T-cell (primary cell): ENCODE data around the gene BSND. TPM values are rescaled to one million over a fixed set of nuclear protein-coding genes. Genes with fewer than 3 reads are reported as not detected.

Source experiments
- ATAC-seq, 4 experiments: fragments of 200-7000 bp in 3 of 4; fragments of 150-1000 bp in 1 of 4; cut with Tn5 transposase; replicated peaks in 1 of 4; 1 replicate in 3 of 4; 2 replicates in 1 of 4; pipeline ENCODE4 v1.10.0; 2021; ENCODE audit warnings: moderate library complexity in 3 of 4, mild to moderate bottlenecking in 2 of 4, moderate number of reproducible peaks in 1 of 4
- CTCF ChIA-PET, 2 donors: fragments of 300-600 bp; sonication (Branson Sonifier 250); formaldehyde crosslinking; loops; one replicate each; lab custom pipeline; 2022; ENCODE audit warnings: antibody characterized with exemption in 2 of 2; lab: Charles Lee
- POLR2A ChIA-PET, 2 donors: fragments of 300-600 bp; sonication (Branson Sonifier 250); formaldehyde crosslinking; loops; one replicate each; lab custom pipeline; 2022; ENCODE audit warnings: antibody characterized with exemption in 2 of 2; lab: Charles Lee
- DNase-seq, 35 experiments: peaks; one replicate each; pipeline versions ENCODE4 v3.0.0 to v3.0.0-alpha.2; 2013 to 2023
- H3K27ac ChIP-seq: one replicate; pipeline ENCODE4 v1.5.1; 2013; ENCODE audit warnings: low read length
- H3K27me3 ChIP-seq, 2 experiments: replicated peaks in 1 of 2; 1 replicate in 1 of 2; 2 replicates in 1 of 2; pipeline versions ENCODE4 v1.6.1 to v1.7.0; 2013; ENCODE audit warnings: low read length in 1 of 2, mixed read lengths in 1 of 2; ENCODE audit not compliant: control insufficient read depth in 2 of 2, insufficient read depth in 2 of 2; ENCODE audit errors: extremely low read depth in 1 of 2
- H3K36me3 ChIP-seq, 2 donors: 1 replicate in 1 of 2; 2 replicates in 1 of 2; pipeline versions ENCODE4 v1.6.1 to v1.7.0; 2013; ENCODE audit warnings: low read length in 1 of 2; ENCODE audit not compliant: control insufficient read depth in 2 of 2, insufficient read depth in 1 of 2; ENCODE audit errors: extremely low read depth in 1 of 2
- H3K4me1 ChIP-seq, 2 experiments: 1 replicate in 1 of 2; 2 replicates in 1 of 2; pipeline versions ENCODE4 v1.6.1 to v1.7.0; 2013; ENCODE audit warnings: low read length in 2 of 2, mixed read lengths in 1 of 2; ENCODE audit not compliant: insufficient read depth in 2 of 2, control insufficient read depth in 1 of 2; ENCODE audit errors: extremely low read depth in 1 of 2
- H3K4me3 ChIP-seq, 2 donors: 1 replicate in 1 of 2; 2 replicates in 1 of 2; pipeline versions ENCODE4 v1.5.1 to v1.7.0; 2013; ENCODE audit warnings: mild to moderate bottlenecking in 2 of 2, low read length in 1 of 2, moderate library complexity in 1 of 2; ENCODE audit not compliant: control insufficient read depth in 1 of 2; ENCODE audit errors: extremely low read depth in 1 of 2
- H3K9me3 ChIP-seq: 2 replicates; pipeline ENCODE4 v1.7.0; 2013
- H3K27ac Mint-ChIP-seq, 2 donors: one replicate each; pipeline ENCODE4 v1.8.0; 2020 to 2021; ENCODE audit warnings: mild to moderate bottlenecking in 2 of 2, mixed read lengths in 2 of 2
- H3K27me3 Mint-ChIP-seq, 2 donors: one replicate each; pipeline ENCODE4 v1.8.0; 2021 to 2022; ENCODE audit warnings: mixed read lengths in 2 of 2
- H3K36me3 Mint-ChIP-seq: one replicate; pipeline ENCODE4 v1.8.0; 2021; ENCODE audit warnings: mixed read lengths
- H3K4me1 Mint-ChIP-seq, 3 donors: one replicate each; pipeline ENCODE4 v1.8.0; 2020 to 2022; ENCODE audit warnings: mixed read lengths in 3 of 3, mild to moderate bottlenecking in 1 of 3
- H3K4me3 Mint-ChIP-seq, 3 donors: one replicate each; pipeline ENCODE4 v1.8.0; 2020 to 2022; ENCODE audit warnings: mild to moderate bottlenecking in 3 of 3, mixed read lengths in 3 of 3, moderate library complexity in 3 of 3
- H3K9me3 Mint-ChIP-seq, 3 donors: one replicate each; pipeline ENCODE4 v1.8.0; 2020 to 2022; ENCODE audit warnings: mixed read lengths in 3 of 3
- WGBS: methylation state at CpG from one replicate; pipeline ENCODE4 v1.1.5; 2013; ENCODE audit warnings: missing lambda C conversion rate; ENCODE audit not compliant: insufficient coverage; 5-methylcytosine and 5-hydroxymethylcytosine counted together
- total RNA-seq, 35 experiments: library from RNA in 6 of 35; stranded (reverse) in 6 of 35; fragments of 120-200 nt in 1 of 35; gene quantifications; one replicate each; pipeline versions ENCODE4 v1.2.1 to v1.2.4 and lab custom pipeline; 2013 to 2026

BSND gene
- total RNA-seq, 5 donors from 2014 or later (not counting 1 experiment from before 2014, with no cell fraction given) = not detected

- H3K27ac ChIP-seq = no peak overlapping the region
- H3K27me3 Mint-ChIP-seq = peaks cover 27 to 37% of the 10 kb centered on the region in 2 donors
- H3K36me3 ChIP-seq = no peaks in the 10 kb centered on the region
- no peak overlapping the region for H3K4me3 ChIP-seq
- WGBS = 97% methylated on average over 6 of the region's 8 CpGs
- peaks cover 5 to 57% of the 10 kb centered on the region in 2 experiments for H3K27me3 ChIP-seq
- no peak overlapping the region for H3K4me3 Mint-ChIP-seq
- no peaks in the 10 kb centered on the region for H3K4me1 ChIP-seq
- ATAC-seq (no peak), DNase-seq (no peak)
- no peaks in the 10 kb centered on the region for H3K9me3 Mint-ChIP-seq
- ChIA-PET CTCF (no interaction called here), POLR2A (no interaction called here)
- no peak overlapping the region for H3K27ac Mint-ChIP-seq
- H3K4me1 Mint-ChIP-seq = peaks cover 0 to 2% (median 2%) of the 10 kb centered on the region in 3 donors
- H3K36me3 Mint-ChIP-seq = no peaks in the 10 kb centered on the region
- H3K9me3 ChIP-seq = no peaks in the 10 kb centered on the region
Observed at GRCh38 chr1:54981466-54981865, 17.3 kb upstream of the BSND start.

GRCh38 chr1:54982739-54983138 is 16.0 kb upstream of the BSND start:
- no peaks in the 10 kb centered on the region for H3K4me1 ChIP-seq
- H3K27me3 ChIP-seq = peaks cover 5 to 61% of the 10 kb centered on the region in 2 experiments
- no peaks in the 10 kb centered on the region for H3K36me3 Mint-ChIP-seq
- DNase-seq = no peak
- peaks cover 27 to 32% of the 10 kb centered on the region in 2 donors for H3K27me3 Mint-ChIP-seq
- no peaks in the 10 kb centered on the region for H3K36me3 ChIP-seq
- CTCF ChIA-PET = no interaction called here
- no peaks in the 10 kb centered on the region for H3K9me3 ChIP-seq
- H3K27ac Mint-ChIP-seq = no peak overlapping the region
- H3K9me3 Mint-ChIP-seq = no peaks in the 10 kb centered on the region
- H3K4me3 ChIP-seq = no peak overlapping the region
- no peak overlapping the region for H3K27ac ChIP-seq
- no peak for ATAC-seq
- H3K4me1 Mint-ChIP-seq = peaks cover 0 to 2% (median 2%) of the 10 kb centered on the region in 3 donors
- POLR2A ChIA-PET = no interaction called here
- no peak overlapping the region for H3K4me3 Mint-ChIP-seq

- Histone ChIP-seq H3K27me3 (peaks cover 5 to 53% of the 10 kb centered on the region in 2 experiments), H3K4me1 (no peaks in the 10 kb centered on the region), H3K36me3 (no peaks in the 10 kb centered on the region), H3K27ac (no peak overlapping the region), H3K9me3 (no peaks in the 10 kb centered on the region), H3K4me3 (no peak overlapping the region)
- no peak overlapping the region for H3K4me3 Mint-ChIP-seq
- ATAC-seq (no peak), DNase-seq (no peak)
- peaks cover 22 to 32% of the 10 kb centered on the region in 2 donors for H3K27me3 Mint-ChIP-seq
- 78% methylated on average over 4 of the region's 7 CpGs for WGBS
- ChIA-PET CTCF (interaction anchor here in 1 of 2 donors (0.7 to 1.0 kb wide), 3 partner anchors 9 to 32 kb away, joined by 3 read pairs; no protein-coding TSS in a partner anchor), POLR2A (no interaction called here)
- peaks cover 0 to 2% (median 2%) of the 10 kb centered on the region in 3 donors for H3K4me1 Mint-ChIP-seq
- no peaks in the 10 kb centered on the region for H3K9me3 Mint-ChIP-seq
- no peaks in the 10 kb centered on the region for H3K36me3 Mint-ChIP-seq
- H3K27ac Mint-ChIP-seq = no peak overlapping the region
Observed at GRCh38 chr1:54984131-54984842, 14.4 kb upstream of the BSND start.

- H3K36me3 ChIP-seq = no peaks in the 10 kb centered on the region
- 80% methylated on average over 5 of the region's 5 CpGs for WGBS
- H3K27ac ChIP-seq = no peak overlapping the region
- Mint-ChIP-seq H3K4me1 (peaks cover 0 to 2% (median 2%) of the 10 kb centered on the region in 3 donors), H3K9me3 (no peaks in the 10 kb centered on the region), H3K27me3 (peaks cover 16 to 25% of the 10 kb centered on the region in 2 donors), H3K4me3 (no peak overlapping the region), H3K36me3 (no peaks in the 10 kb centered on the region), H3K27ac (no peak overlapping the region)
- ATAC-seq (no peak), DNase-seq (no peak)
- ChIA-PET POLR2A (no interaction called here), CTCF (interaction anchor here (0.6 to 1.0 kb wide), 2 partner anchors 34 to 311 kb away, joined by 3 read pairs; no protein-coding TSS in a partner anchor)
- no peaks in the 10 kb centered on the region for H3K9me3 ChIP-seq
- no peak overlapping the region for H3K4me3 ChIP-seq
- H3K4me1 ChIP-seq = no peaks in the 10 kb centered on the region
- peaks cover 0 to 43% of the 10 kb centered on the region in 2 experiments for H3K27me3 ChIP-seq
Observed at GRCh38 chr1:54985556-54985955, 13.2 kb upstream of the BSND start.

GRCh38 chr1:54986025-54986424 is 12.7 kb upstream of the BSND start:
- Histone ChIP-seq H3K36me3 (no peaks in the 10 kb centered on the region), H3K9me3 (no peaks in the 10 kb centered on the region), H3K4me1 (no peaks in the 10 kb centered on the region), H3K27me3 (peaks cover 0 to 40% of the 10 kb centered on the region in 2 experiments), H3K4me3 (no peak overlapping the region), H3K27ac (no peak overlapping the region)
- CTCF ChIA-PET = no interaction called here
- H3K9me3 Mint-ChIP-seq = no peaks in the 10 kb centered on the region
- no peak for DNase-seq
- no peak for ATAC-seq
- POLR2A ChIA-PET = no interaction called here
- no peak overlapping the region for H3K27ac Mint-ChIP-seq
- H3K4me3 Mint-ChIP-seq = no peak overlapping the region
- peaks cover 15 to 24% of the 10 kb centered on the region in 2 donors for H3K27me3 Mint-ChIP-seq
- H3K36me3 Mint-ChIP-seq = no peaks in the 10 kb centered on the region
- H3K4me1 Mint-ChIP-seq = peaks cover 0 to 2% (median 1%) of the 10 kb centered on the region in 3 donors
- 83% methylated on average over 14 of the region's 15 CpGs for WGBS

GRCh38 chr1:54986533-54986932 is 12.2 kb upstream of the BSND start:
- H3K4me3 Mint-ChIP-seq = no peak overlapping the region
- no peak for ATAC-seq
- H3K27ac Mint-ChIP-seq = no peak overlapping the region
- Histone ChIP-seq H3K4me1 (no peaks in the 10 kb centered on the region), H3K27me3 (peaks cover 0 to 35% of the 10 kb centered on the region in 2 experiments), H3K9me3 (no peaks in the 10 kb centered on the region), H3K4me3 (no peak overlapping the region), H3K27ac (no peak overlapping the region), H3K36me3 (no peaks in the 10 kb centered on the region)
- no peaks in the 10 kb centered on the region for H3K36me3 Mint-ChIP-seq
- H3K4me1 Mint-ChIP-seq = no peaks in the 10 kb centered on the region
- ChIA-PET CTCF (no interaction called here), POLR2A (no interaction called here)
- WGBS = 69% methylated on average over 2 of the region's 3 CpGs
- no peak for DNase-seq
- no peaks in the 10 kb centered on the region for H3K9me3 Mint-ChIP-seq
- peaks cover 10 to 19% of the 10 kb centered on the region in 2 donors for H3K27me3 Mint-ChIP-seq
